ENCODE results near the gene PSMD1. TPM values are rescaled to one million over a fixed set of nuclear protein-coding genes. Genes with fewer than 3 reads are reported as not detected.

PSMD1 gene
- total and polyA plus RNA-seq, 2 donors (not counting 3 experiments of a cell fraction or from before 2014, with no cell fraction given), result 163 to 209 TPM

DNA sequence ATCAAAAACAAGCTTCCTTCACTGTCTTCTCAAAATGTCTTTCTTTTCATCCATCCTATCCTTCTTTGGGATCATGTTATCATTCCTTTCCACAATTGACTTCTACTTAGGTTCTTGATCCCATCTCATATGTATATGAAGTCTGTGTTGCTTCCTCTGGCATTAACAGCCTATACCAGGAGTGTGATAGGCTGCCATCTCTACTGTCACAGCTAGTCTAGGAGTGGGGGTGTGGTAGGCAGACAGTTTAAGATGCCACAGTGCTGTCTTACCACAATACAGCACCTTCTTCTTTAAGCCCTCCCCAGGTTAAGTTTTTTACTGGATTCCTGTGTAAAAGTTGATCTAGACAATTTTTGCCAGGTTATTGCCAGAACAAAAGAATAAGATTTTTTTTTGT, 71.9 kb downstream of the PSMD1 start:
- no peaks in the 10 kb centered on the region for H3K9me1 ChIP-seq (replicated peaks; ENCODE audit: control insufficient read depth, extremely low read depth, insufficient read depth, low read length)
- H3K4me3 ChIP-seq (replicated peaks in 1 of 3; ENCODE audit: insufficient read depth in 1 of 3, low read depth in 1 of 3, low read length in 3 of 3), result no peak overlapping the region
- H3K4me2 ChIP-seq (ENCODE audit: insufficient read depth, low read length), result no peak overlapping the region
- dilution Hi-C loops (cut with MboI; ENCODE audit: extremely low pct_ligation_motif_present, low sequenced_read_pairs), result no loop called here
- H3K27ac ChIP-seq (ENCODE audit: insufficient read depth, low read depth, low read length), result no peak overlapping the region
- H4K20me1 ChIP-seq (replicated peaks; ENCODE audit: control insufficient read depth, extremely low read depth, insufficient read depth, low read length), result no peaks in the 10 kb centered on the region
- peaks cover 27% of the 10 kb centered on the region for H3K79me2 ChIP-seq (ENCODE audit: control insufficient read depth, insufficient read depth, low read length)
- no peaks in the 10 kb centered on the region for H3K27me3 ChIP-seq (ENCODE audit: control insufficient read depth in 2 of 2, insufficient read depth in 2 of 2, low read length in 2 of 2)
- ChIA-PET POLR2A (no interaction called here), CTCF (interaction anchor here (1.0 to 3.3 kb wide), 3 partner anchors 20 to 64 kb away, joined by 3 to 11 read pairs (median 6); no protein-coding TSS in a partner anchor)
- DNase-seq (ENCODE audit: low read depth, low spot score) (no peak), FAIRE-seq (no peak)
- no peaks in the 10 kb centered on the region for H3K9me3 ChIP-seq (replicated peaks; ENCODE audit: control insufficient read depth, insufficient read depth, low read length)
- no peak overlapping the region for H2AFZ ChIP-seq (ENCODE audit: low read depth, low read length)
- TF ChIP-seq MYC (IDR thresholded peaks at IDR 0.05; ENCODE audit: low read depth, low read length) (no peak), EZH2 (IDR thresholded peaks at IDR 0.05; ENCODE audit: borderline replicate concordance, low read depth, low read length, severe bottlenecking) (no peak), POLR2AphosphoS5 (IDR thresholded peaks at IDR 0.05; ENCODE audit: insufficient read depth, low read depth, low read length) (no peak), FOS (IDR thresholded peaks at IDR 0.05; ENCODE audit: borderline replicate concordance, insufficient read depth, low read length) (no peak), GATA2 (IDR thresholded peaks at IDR 0.05; ENCODE audit: insufficient read depth, insufficient read length, low read depth, low read length) (no peak), POLR2A (IDR thresholded peaks at IDR 0.05; ENCODE audit: low read depth, low read length) (no peak), JUN (IDR thresholded peaks at IDR 0.05; ENCODE audit: borderline replicate concordance, insufficient read depth, insufficient read length, low read depth) (no peak)
- TF ChIP-seq, protein P1, sequence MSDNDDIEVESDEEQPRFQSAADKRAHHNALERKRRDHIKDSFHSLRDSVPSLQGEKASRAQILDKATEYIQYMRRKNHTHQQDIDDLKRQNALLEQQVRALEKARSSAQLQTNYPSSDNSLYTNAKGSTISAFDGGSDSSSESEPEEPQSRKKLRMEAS (IDR thresholded peaks at IDR 0.05; ENCODE audit: insufficient read depth, insufficient read length), result no peak
- TF ChIP-seq, protein P2, sequence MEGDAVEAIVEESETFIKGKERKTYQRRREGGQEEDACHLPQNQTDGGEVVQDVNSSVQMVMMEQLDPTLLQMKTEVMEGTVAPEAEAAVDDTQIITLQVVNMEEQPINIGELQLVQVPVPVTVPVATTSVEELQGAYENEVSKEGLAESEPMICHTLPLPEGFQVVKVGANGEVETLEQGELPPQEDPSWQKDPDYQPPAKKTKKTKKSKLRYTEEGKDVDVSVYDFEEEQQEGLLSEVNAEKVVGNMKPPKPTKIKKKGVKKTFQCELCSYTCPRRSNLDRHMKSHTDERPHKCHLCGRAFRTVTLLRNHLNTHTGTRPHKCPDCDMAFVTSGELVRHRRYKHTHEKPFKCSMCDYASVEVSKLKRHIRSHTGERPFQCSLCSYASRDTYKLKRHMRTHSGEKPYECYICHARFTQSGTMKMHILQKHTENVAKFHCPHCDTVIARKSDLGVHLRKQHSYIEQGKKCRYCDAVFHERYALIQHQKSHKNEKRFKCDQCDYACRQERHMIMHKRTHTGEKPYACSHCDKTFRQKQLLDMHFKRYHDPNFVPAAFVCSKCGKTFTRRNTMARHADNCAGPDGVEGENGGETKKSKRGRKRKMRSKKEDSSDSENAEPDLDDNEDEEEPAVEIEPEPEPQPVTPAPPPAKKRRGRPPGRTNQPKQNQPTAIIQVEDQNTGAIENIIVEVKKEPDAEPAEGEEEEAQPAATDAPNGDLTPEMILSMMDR (IDR thresholded peaks at IDR 0.05; ENCODE audit: extremely low read depth in 1 of 2, insufficient read depth in 1 of 2, low read depth in 1 of 2, low read length in 2 of 2), result no peak
- H3K9ac ChIP-seq (replicated peaks; ENCODE audit: extremely low read depth, insufficient read depth, low read length), result no peak overlapping the region
- no TSS peak for BruUV-seq (replicated peaks)
- H3K36me3 ChIP-seq (ENCODE audit: control insufficient read depth in 2 of 2, extremely low read depth in 1 of 2, insufficient read depth in 2 of 2, low read length in 2 of 2), result no peaks in the 10 kb centered on the region
- H3K4me1 ChIP-seq (ENCODE audit: control insufficient read depth, extremely low read depth, insufficient read depth, low read length), result peaks cover 43% of the 10 kb centered on the region
- intact Hi-C loops (cut with micrococcal nuclease), result no loop called here
